GM12891 (cell line): ENCODE results near the gene PCSK9.

ENCODE experiments used
- POLR2A ChIP-seq: IDR thresholded peaks from 2 replicates; pipeline ENCODE4 v1.6.1; 2011; ENCODE audit warnings: low read depth, low read length, control low read depth
- TAF1 ChIP-seq: IDR thresholded peaks from 2 replicates; pipeline ENCODE4 v1.6.1; 2011; ENCODE audit warnings: low read depth, low read length, control low read depth

GRCh38 chr1:54994355-54994990 lies 44.9 kb upstream of the PCSK9 start:
- TF ChIP-seq POLR2A (no peak), TAF1 (no peak)
